Subcutaneous adipose tissue (tissue), 4 donors: Measurements from ENCODE around the gene RAB40A. TPM values are rescaled to one million over a fixed set of nuclear protein-coding genes. Genes with fewer than 3 reads are reported as not detected.

Source experiments
- CTCF ChIP-seq: fragments of 450-650 bp; IDR thresholded peaks from one replicate; pipeline ENCODE4 v1.5.1; 2016; ENCODE audit warnings: low read depth, mild to moderate bottlenecking, control low read depth, antibody characterized with exemption, moderate library complexity
- total RNA-seq, 4 donors: library from RNA; depleted of rRNA; stranded (reverse); fragments of >200 nt; gene quantifications; one replicate each; pipeline ENCODE4 v1.1.0, GENCODE V29; 2016

Gene RAB40A
- total RNA-seq, 4 donors from 2014 or later, result 0.22 to 1.5 (median 0.50) TPM

GRCh38 chrX:103503853-103504207 is 15.5 kb downstream of the RAB40A start:
- no peak for TF ChIP-seq CTCF

DNA sequence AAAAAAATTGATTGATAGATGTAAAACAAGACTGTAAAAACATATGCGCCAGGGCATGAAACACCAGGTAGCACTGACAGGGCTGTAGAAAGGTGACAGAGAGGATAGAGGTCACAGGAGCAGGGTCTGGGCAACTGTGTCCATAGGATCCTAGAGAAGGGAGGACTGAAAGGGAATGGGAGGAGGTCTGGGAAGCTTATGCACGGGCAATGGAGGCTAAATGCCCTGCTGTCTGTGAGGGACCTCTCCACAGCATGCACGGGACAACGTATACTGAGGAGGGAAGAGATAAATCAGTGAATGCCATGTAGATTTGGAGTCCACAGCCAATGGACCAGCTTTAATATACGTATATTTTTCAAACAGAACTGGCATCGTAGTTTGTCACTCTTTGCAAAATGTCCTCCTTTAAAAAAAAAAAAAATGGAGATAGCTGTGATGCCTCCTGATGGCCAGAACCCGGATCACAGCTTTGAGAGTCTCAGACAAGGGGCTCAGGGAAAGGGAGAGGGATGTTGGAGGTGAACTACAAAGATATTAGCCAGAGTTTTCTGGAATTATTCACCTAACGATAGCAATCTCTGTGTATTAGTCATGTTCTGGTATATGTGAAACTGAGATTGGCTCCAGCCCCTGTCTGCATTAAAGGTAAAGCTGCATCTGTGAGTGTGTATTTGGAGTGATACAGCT is 16.0 kb downstream of the RAB40A start:
- TF ChIP-seq CTCF, result no peak

GRCh38 chrX:103498786-103499185 is 20.5 kb downstream of the RAB40A start:
- no peak for TF ChIP-seq CTCF

GRCh38 chrX:103495786-103496185 is 23.5 kb downstream of the RAB40A start:
- TF ChIP-seq CTCF, result no peak

DNA sequence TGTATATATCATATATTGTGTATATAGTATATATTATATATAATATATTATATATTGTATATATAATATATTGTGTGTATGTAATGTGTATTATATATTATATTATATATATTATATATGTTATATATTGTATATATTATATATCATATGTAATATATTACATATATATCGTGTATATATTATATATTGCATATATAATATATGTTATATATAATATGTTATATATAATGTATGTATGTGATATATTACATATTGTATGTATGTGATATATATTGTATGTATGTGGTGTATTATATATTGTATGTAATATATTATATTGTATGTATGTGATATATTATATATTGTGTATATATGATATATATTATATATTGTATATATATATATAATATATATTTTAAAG is 30.5 kb downstream of the RAB40A start:
- TF ChIP-seq CTCF, result no peak

GRCh38 chrX:103488332-103488731 is 31.0 kb downstream of the RAB40A start:
- no peak for TF ChIP-seq CTCF

- no peak for TF ChIP-seq CTCF
Measured at GRCh38 chrX:103483720-103484119, 35.6 kb downstream of the RAB40A start.
